Dermis microvascular lymphatic vessel endothelial cell (primary cell): Measurements from ENCODE around the gene PLXNB3. TPM values are rescaled to one million over a fixed set of nuclear protein-coding genes. Genes with fewer than 3 reads are reported as not detected.

ENCODE experiments used
- DNase-seq, 2 donors: peaks; one replicate each; pipeline versions ENCODE4 v3.0.0 to v3.0.0-alpha.2; 2010; ENCODE audit warnings: low read depth in 2 of 2
- total RNA-seq: library from RNA; depleted of rRNA; stranded (reverse); fragments of >200 nt; gene quantifications from 2 replicates; pipeline ENCODE4 v1.2.1, GENCODE V29; 2014

The PLXNB3 gene
- total RNA-seq, 1 donor from 2014 or later = 2.4 TPM

GRCh38 chrX:153755136-153755535, 8.9 kb upstream of the PLXNB3 start:
- no peak for DNase-seq

DNA sequence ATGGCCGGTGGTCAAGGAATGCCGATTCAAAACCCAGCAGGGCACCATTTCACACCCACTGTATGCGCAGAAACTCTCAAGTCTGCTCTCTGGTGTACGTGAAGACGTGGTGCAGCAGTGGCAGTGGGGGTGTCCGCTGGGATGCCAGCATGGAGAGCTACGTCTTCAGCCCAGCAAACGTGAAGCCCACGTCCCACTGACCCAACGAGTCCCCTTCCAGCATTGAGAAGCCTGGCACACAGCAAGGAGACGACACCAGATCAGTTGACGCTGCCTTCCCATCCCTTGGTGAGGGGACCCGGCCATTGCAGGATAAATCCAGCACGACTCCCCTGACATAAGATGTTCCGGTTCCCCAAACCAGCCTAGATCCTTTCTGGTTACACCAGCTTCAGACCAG, 2.2 kb upstream of the PLXNB3 start:
- DNase-seq = no peak

GRCh38 chrX:153762626-153763173, 1.3 kb upstream of the PLXNB3 start:
- DNase-seq = no peak

DNA sequence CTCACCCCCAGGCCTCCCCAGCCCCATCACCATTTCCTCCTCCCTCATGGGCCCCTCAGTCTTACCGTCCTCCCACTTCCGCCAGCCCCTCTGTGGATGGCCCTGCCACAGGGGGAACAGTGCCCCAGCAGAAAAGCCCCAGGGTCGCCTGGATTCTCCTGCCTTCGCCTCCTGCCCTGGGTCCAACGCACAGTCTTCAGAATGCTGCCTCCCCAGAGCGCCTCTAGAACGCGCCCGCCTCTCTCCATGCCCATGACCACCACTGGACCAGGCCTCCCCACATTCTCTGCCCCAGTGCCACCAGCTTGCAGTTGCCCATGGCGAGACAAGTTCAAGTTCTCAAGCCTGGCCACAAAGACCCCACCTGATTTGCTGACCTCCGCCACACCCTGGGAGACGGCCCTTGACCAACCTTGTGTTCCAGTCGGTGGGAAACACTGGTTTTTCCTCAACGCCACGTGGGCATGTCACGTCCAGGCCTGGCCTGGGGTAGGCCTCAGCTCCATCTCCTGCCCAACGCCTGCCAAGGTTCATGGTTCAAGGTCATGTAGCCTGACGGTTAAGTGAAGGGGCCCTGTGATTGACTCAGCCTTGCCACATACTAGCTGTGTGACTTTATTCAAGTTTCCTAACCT, 634 bp upstream of the PLXNB3 start:
- no peak for DNase-seq

DNA sequence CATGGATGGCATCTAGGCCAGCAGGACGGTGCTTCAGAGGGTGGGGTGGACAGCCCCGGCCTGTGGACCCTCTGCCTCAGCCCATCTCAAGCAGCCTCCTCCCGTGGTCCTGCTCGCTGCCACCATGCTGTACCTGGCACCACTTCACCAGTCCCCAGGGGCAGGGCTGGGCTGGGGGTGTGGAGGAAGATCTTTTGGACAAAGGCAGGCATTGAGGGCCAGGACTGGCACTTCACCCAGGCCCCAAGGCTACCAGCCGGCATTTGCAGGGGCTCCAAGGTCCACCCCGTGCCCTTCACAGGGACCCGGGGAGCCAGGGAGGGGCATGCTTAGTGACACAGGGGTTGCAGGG, 713 bp downstream of the PLXNB3 start:
- no peak for DNase-seq

- DNase-seq = peak; percentile 38 to 69
These were observed 1.4 kb downstream of the PLXNB3 start for GRCh38 chrX:153765138-153766079.

DNA sequence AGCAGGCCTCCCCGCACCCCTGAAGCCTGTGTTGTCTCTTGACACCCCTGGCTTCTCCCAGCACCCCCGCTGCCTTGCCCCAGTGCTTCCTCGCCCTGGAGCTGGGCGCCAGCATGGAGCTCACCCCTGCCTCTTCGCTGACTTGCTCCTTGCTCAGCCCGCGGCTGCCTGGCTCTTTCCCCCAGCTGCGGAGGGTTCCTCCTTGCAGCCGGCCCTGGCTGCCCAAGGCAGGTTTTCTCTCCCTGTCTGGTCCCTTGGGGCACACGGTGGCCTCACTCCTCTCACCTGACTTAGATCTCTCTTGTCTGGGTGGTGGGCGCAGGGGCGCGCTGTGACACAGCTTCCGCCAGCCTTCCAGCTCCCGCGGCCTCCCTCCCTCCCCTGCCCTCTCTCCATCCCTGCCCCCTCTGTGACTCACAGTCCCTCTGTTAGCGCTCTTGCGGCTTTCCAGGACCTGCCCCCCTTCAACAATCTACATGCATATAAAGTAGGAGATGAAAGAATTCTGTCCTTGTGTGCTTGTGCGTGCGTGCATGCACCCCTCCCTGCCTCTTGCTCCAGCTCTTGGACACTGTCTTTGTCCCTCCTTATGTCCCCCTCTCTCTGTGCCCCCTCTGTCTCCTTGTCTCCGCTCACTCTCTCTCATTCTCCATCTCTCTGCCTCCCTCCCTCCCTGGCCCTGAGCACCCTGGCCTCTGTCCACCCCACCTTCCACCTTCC, 2.2 kb downstream of the PLXNB3 start:
- DNase-seq = peak; percentile 22 to 67

- DNase-seq = no peak
These were observed 3.0 kb downstream of the PLXNB3 start for GRCh38 chrX:153766871-153767673.

DNA sequence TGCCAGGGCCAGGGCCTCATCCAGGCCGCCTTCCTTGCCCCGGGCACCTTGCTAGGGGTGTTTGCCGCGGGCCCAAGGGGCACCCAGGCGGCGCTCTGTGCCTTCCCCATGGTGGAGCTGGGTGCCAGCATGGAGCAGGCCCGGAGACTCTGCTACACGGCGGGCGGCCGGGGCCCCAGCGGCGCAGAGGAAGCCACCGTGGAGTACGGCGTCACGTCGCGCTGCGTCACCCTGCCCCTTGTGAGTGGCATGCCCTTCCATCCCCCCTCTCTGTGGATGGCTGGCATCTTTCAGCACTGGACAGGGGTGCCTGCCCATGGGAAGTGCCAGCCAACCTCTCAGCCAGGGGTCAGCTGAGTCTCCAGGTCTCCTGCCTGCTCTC, 3.6 kb downstream of the PLXNB3 start:
- DNase-seq = no peak

DNA sequence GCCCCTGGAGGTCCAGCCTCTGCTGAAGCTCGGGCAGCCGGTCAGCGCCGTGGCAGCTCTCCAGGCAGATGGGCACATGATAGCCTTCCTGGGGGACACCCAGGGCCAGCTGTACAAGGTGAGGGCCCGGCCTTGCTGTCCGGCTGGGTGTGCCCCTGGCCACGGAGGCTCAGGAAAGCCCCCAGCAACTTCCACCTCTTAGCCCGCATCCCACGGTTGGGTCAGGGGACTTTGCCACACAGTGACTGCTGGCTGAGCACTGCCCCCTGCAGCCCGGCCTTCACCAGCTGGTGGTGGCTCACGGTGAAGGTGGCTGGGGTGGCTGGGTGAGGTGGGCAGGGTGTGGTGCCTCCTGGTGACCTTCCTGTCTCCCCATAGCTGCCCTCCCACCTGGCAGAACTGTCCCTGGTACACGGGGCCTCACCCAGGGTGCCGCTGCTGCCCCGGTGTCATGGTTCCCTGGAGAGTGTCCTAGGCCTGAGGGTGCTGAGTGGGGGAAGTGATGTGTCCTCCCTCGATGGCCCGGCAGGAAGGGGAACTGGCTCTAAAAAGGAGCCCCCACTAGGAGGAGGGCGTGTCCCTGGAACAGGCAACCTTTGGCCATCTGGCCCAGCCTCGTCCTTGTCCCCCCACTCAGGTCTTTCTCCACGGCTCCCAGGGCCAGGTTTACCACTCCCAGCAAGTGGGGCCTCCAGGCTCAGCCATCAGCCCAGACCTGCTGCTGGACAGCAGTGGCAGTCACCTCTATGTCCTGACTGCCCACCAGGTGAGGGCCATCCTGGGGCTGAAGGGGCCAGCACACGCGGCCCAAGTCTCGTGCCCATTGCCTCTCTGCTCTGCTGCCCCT, 4.5 kb downstream of the PLXNB3 start:
- DNase-seq = no peak

DNA sequence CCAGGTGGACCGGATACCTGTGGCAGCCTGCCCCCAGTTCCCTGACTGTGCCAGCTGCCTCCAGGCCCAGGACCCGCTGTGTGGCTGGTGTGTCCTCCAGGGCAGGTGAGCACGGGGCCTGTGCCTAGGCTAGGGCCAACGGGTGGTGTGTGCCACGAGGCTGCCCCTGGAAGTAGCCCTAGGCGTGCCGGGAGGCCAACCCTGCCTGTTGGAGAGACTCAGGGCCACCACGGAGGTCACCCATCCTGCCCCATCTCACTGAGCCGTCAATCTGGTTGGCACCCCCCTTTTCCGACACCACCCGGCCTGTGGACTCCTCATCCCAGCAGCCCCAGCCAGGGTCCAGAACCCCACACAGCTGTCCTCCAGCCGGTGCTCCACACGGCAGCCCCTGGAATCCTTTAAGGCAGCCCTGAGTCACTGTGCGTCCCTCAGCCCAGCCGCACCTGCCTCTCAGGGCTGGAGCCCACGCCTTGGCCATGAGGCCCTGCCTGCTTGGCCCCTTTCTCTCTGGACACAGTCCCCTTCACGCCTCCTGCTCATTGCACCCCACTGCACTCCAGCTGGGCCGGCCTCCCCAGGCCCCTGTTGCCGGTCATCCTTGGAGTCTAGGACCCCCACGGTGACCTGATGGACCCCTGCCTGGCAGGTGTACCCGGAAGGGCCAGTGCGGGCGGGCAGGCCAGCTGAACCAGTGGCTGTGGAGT, 5.3 kb downstream of the PLXNB3 start:
- no peak for DNase-seq

DNA sequence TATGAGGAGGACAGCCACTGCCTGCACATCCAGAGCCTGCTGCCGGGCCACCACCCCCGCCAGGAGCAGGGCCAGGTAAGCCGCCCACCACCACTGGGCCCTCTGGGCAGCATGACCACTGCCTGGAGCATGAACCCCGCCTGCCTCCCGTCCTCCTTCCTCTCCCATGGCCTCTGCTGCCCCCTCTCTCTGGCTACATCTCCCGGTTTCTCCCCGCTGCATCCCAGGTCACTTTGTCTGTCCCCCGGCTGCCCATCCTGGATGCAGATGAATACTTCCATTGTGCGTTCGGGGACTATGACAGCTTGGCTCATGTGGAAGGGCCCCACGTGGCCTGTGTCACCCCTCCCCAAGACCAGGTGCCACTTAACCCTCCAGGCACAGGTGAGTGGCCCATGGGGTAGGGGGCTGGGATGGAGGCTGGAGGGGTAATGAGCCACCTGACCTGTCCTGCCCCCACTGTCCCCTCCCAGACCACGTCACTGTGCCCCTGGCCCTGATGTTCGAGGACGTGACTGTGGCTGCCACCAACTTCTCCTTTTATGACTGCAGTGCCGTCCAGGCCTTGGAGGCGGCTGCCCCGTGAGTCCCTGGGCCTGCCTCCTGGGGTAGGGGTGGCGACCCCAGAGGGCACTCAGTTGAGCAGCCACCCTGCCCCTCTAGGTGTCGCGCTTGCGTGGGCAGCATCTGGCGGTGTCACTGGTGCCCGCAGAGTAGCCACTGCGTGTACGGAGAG, 6.0 kb downstream of the PLXNB3 start:
- DNase-seq = no peak

DNA sequence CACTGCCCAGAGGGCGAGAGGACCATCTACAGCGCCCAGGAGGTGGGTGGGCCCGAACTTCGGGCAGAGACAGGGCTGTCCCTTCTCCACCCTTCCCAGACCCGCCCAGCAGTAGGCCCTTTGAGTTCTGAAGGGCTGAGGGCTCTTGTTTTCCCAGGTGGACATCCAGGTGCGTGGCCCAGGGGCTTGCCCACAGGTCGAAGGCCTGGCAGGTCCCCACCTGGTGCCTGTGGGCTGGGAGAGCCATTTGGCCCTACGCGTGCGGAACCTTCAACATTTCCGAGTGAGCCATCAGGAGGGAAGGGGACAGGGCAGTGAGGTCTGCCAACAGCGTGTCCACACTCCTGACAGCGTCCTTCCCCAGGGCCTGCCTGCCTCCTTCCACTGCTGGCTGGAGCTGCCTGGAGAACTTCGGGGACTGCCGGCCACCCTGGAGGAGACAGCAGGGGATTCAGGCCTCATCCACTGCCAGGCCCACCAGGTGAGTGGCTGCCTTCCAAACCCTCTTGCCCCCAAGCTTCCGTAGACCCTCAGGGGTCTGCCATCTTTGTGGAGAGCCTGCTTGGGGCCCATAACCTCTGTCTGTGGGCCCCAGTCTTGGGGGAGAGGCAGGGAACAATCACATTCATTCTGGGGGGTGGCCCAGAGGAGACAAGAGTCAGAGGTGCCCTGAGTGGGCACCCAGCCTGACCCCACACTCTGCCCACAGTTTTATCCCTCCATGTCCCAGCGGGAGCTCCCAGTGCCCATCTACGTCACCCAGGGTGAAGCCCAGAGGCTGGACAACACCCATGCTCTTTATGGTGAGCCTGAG, 6.8 kb downstream of the PLXNB3 start:
- DNase-seq = no peak

- DNase-seq = no peak
These were observed 7.6 kb downstream of the PLXNB3 start for GRCh38 chrX:153771415-153772315.

DNA sequence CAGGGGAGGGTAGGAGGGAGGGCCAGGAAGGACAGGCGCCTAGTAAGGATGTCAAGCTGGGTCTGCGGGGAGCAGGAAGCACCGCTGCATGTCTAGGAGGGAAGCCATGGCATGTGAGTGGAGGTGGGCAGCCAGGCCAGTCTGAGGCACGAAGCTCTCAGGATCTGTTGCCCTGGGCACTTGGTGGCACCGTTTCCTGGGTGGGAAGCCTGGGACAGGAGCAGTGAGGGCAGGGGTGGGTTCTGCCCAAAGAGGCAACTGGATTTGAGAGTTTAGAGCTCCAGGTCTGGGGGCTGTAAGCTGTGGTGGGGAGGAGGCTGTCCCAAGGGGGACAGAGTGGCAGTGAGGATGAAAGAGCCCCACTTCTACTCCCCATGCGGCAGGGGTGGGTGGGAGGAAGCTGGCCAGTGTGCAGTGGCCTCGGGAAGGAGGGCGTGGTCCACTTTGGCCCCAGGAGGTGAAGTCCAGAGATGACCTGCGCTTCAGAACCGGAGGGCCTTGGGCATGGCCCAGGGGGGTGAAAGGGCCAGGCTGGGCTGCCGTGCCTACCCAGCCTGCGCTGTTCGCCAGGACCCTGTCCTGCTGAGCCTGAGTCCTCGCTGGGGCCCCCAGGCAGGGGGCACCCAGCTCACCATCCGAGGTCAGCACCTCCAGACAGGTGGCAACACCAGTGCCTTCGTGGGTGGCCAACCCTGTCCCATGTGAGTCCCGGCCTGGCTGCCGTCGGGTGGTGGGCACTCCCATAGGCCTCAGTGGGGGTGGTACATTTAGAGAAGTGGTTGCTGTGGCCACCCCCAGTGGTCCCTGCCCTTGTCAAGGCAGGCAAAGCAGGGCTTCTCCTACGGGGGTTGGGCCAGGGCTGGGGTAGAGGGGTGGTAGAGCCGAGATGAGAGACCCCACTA, 8.5 kb downstream of the PLXNB3 start:
- no peak for DNase-seq

DNA sequence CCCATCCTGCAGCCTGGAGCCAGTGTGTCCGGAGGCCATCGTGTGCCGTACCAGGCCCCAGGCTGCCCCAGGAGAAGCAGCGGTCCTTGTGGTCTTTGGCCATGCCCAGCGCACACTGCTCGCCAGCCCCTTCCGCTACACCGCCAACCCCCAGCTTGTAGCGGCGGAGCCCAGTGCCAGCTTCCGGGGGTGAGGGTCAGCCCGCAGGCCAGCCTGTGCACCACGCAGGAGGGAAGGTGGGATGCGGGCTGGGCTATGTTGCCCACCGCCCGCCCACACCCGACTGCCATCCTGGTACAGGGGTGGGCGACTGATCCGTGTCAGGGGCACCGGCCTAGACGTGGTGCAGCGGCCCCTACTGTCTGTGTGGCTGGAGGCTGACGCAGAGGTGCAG, 9.2 kb downstream of the PLXNB3 start:
- no peak for DNase-seq
